Amniotic epithelial cell (primary cell): ENCODE data around the gene LAYN.

Experiments
- DNase-seq: peaks from one replicate; pipeline ENCODE4 v3.0.0-alpha.2; 2010; ENCODE audit warnings: low read depth

The LAYN gene

GRCh38 chr11:111540114-111540936, at the start of gene LAYN:
TSS of gene LAYN (plus strand) at chr11:111540720. CDS start at chr11:111540844, 124 bp downstream.
- DNase-seq: no peak

GRCh38 chr11:111494040-111494439, 46.5 kb upstream of the LAYN start:
- DNase-seq: no peak

GRCh38 chr11:111499483-111499882, 41.0 kb upstream of the LAYN start:
- DNase-seq: peak; percentile 63

GRCh38 chr11:111500481-111500880, 40.0 kb upstream of the LAYN start:
- no peak for DNase-seq

- DNase-seq: no peak
These were observed 37.9 kb upstream of the LAYN start for GRCh38 chr11:111502611-111503010.

- no peak for DNase-seq
These were observed 30.2 kb upstream of the LAYN start for GRCh38 chr11:111510311-111510710.

- DNase-seq: no peak
These were observed 28.0 kb upstream of the LAYN start, which contains the start of gene BTG4 for GRCh38 chr11:111512296-111513239. TSS of gene BTG4 (minus strand) at chr11:111512386. CDS start at chr11:111498776, 13,610 bp downstream.

- no peak for DNase-seq
These were observed 27.3 kb upstream of the LAYN start for GRCh38 chr11:111513240-111513605.

- DNase-seq: peak; percentile 23
These were observed 26.1 kb upstream of the LAYN start, which contains the start of gene HOATZ for GRCh38 chr11:111514216-111515031. TSS of gene HOATZ (plus strand) at chr11:111514778. CDS start at chr11:111514785, 7 bp downstream.

- peak; percentile 28 for DNase-seq
These were observed 24.9 kb upstream of the LAYN start for GRCh38 chr11:111515591-111515990.

- DNase-seq: no peak
These were observed 21.9 kb upstream of the LAYN start for GRCh38 chr11:111518668-111519067.

GRCh38 chr11:111520560-111520959, 20.0 kb upstream of the LAYN start:
- DNase-seq: peak; percentile 66

- no peak for DNase-seq
These were observed 19.4 kb upstream of the LAYN start for GRCh38 chr11:111521135-111521534.

GRCh38 chr11:111522426-111522825, 18.1 kb upstream of the LAYN start:
- DNase-seq: no peak

GRCh38 chr11:111523343-111523742, 17.2 kb upstream of the LAYN start:
- DNase-seq: no peak

GRCh38 chr11:111524056-111524455, 16.5 kb upstream of the LAYN start:
- no peak for DNase-seq

- DNase-seq: no peak
These were observed 15.1 kb upstream of the LAYN start for GRCh38 chr11:111525456-111525855.

GRCh38 chr11:111526501-111526900, 14.0 kb upstream of the LAYN start:
- peak; percentile 88 for DNase-seq

GRCh38 chr11:111527279-111527678, 13.2 kb upstream of the LAYN start:
- no peak for DNase-seq

- DNase-seq: no peak
These were observed 12.0 kb upstream of the LAYN start for GRCh38 chr11:111528557-111528956.

- peak; percentile 97 for DNase-seq
These were observed 10.4 kb upstream of the LAYN start for GRCh38 chr11:111530091-111530490.

GRCh38 chr11:111531136-111531535, 9.4 kb upstream of the LAYN start:
- no peak for DNase-seq
